Liver (tissue), 9 donors: ENCODE measurements around the gene DSTN. TPM values are rescaled to one million over a fixed set of nuclear protein-coding genes. Genes with fewer than 3 reads are reported as not detected.

ENCODE experiments used
- DNase-seq: peaks from one replicate; pipeline ENCODE4 v3.0.0-alpha.2; 2017; ENCODE audit warnings: low spot score
- H3K27ac ChIP-seq, 2 donors: one replicate each; pipeline ENCODE4 v1.7.0; 2013; ENCODE audit warnings: inconsistent platforms in 2 of 2, low read length in 2 of 2, control low read depth in 1 of 2, low read depth in 1 of 2, mild to moderate bottlenecking in 1 of 2
- H3K27me3 ChIP-seq, 4 donors: one replicate each; pipeline versions ENCODE4 v1.6.1 to v1.7.0; 2013; ENCODE audit warnings: low read length in 3 of 4, inconsistent platforms in 1 of 4, mild to moderate bottlenecking in 1 of 4, moderate library complexity in 1 of 4; ENCODE audit not compliant: control insufficient read depth in 4 of 4, insufficient read depth in 4 of 4
- H3K36me3 ChIP-seq, 4 donors: one replicate each; pipeline versions ENCODE4 v1.6.1 to v1.7.0; 2013; ENCODE audit warnings: low read length in 3 of 4, mild to moderate bottlenecking in 3 of 4, low read depth in 1 of 4, moderate library complexity in 1 of 4; ENCODE audit not compliant: control insufficient read depth in 4 of 4, insufficient read depth in 3 of 4
- H3K4me1 ChIP-seq, 4 donors: one replicate each; pipeline versions ENCODE4 v1.6.1 to v1.7.0; 2013; ENCODE audit warnings: low read length in 3 of 4, mild to moderate bottlenecking in 3 of 4, moderate library complexity in 1 of 4; ENCODE audit not compliant: control insufficient read depth in 4 of 4, insufficient read depth in 4 of 4
- H3K4me3 ChIP-seq, 3 donors: one replicate each; pipeline versions ENCODE4 v1.6.1 to v1.7.0; 2013; ENCODE audit warnings: low read length in 3 of 3, control low read depth in 1 of 3, low read depth in 1 of 3, mild to moderate bottlenecking in 1 of 3
- H3K9ac ChIP-seq, 2 donors: one replicate each; pipeline ENCODE4 v1.7.0; 2013; ENCODE audit warnings: low read length in 2 of 2, mild to moderate bottlenecking in 2 of 2, moderate library complexity in 2 of 2, control low read depth in 1 of 2, low read depth in 1 of 2
- H3K9me3 ChIP-seq, 4 donors: one replicate each; pipeline versions ENCODE4 v1.6.1 to v1.7.0; 2013; ENCODE audit warnings: low read length in 3 of 4; ENCODE audit not compliant: control insufficient read depth in 4 of 4
- ATF3 ChIP-seq: IDR thresholded peaks from 2 replicates; pipeline ENCODE4 v1.6.1; 2016; ENCODE audit warnings: antibody characterized with exemption
- EGR1 ChIP-seq, 2 donors: IDR thresholded peaks; 2 replicates each; pipeline ENCODE4 v1.6.1; 2016 to 2018; ENCODE audit warnings: antibody characterized with exemption in 2 of 2, low read depth in 2 of 2
- FOXA1 ChIP-seq: IDR thresholded peaks from 2 replicates; pipeline ENCODE4 v1.6.1; 2016; ENCODE audit warnings: antibody characterized with exemption
- FOXA2 ChIP-seq: IDR thresholded peaks from 2 replicates; pipeline ENCODE4 v1.6.1; 2016; ENCODE audit warnings: antibody characterized with exemption
- GABPA ChIP-seq, 2 donors: IDR thresholded peaks in 1 of 2; conservative IDR thresholded peaks in 1 of 2; 2 replicates each; pipeline ENCODE4 v1.6.1; 2016; ENCODE audit warnings: antibody characterized with exemption in 2 of 2, mild to moderate bottlenecking in 1 of 2, moderate library complexity in 1 of 2
- HNF4A ChIP-seq, 2 donors: conservative IDR thresholded peaks; 2 replicates each; pipeline ENCODE4 v1.6.1; 2016; ENCODE audit warnings: antibody characterized with exemption in 2 of 2, mild to moderate bottlenecking in 2 of 2
- HNF4G ChIP-seq: IDR thresholded peaks from 2 replicates; pipeline ENCODE4 v1.6.1; 2016; ENCODE audit warnings: antibody characterized with exemption
- JUND ChIP-seq, 2 donors: IDR thresholded peaks; 2 replicates each; pipeline ENCODE4 v1.6.1; 2016; ENCODE audit warnings: antibody characterized with exemption in 2 of 2
- NR2F2 ChIP-seq: IDR thresholded peaks from 2 replicates; pipeline ENCODE4 v1.6.1; 2016; ENCODE audit warnings: antibody characterized with exemption
- RAD21 ChIP-seq, 2 donors: IDR thresholded peaks; 2 replicates each; pipeline ENCODE4 v1.6.1; 2016; ENCODE audit warnings: antibody characterized with exemption in 2 of 2, mild to moderate bottlenecking in 2 of 2
- RXRA ChIP-seq, 2 donors: IDR thresholded peaks; 2 replicates each; pipeline ENCODE4 v1.6.1; 2017 to 2018; ENCODE audit warnings: antibody characterized with exemption in 2 of 2, mild to moderate bottlenecking in 1 of 2
- SP1 ChIP-seq: IDR thresholded peaks from 2 replicates; pipeline ENCODE4 v1.6.1; 2018; ENCODE audit warnings: antibody characterized with exemption, mild to moderate bottlenecking
- TAF1 ChIP-seq: conservative IDR thresholded peaks from 2 replicates; pipeline ENCODE4 v1.6.1; 2016; ENCODE audit warnings: antibody characterized with exemption, mild to moderate bottlenecking
- YY1 ChIP-seq: IDR thresholded peaks from 2 replicates; pipeline ENCODE4 v1.6.1; 2016; ENCODE audit warnings: antibody characterized with exemption, mild to moderate bottlenecking
- whole genome bisulfite sequencing: extraction: QIAGEN DNeasy Blood & Tissue Kit; methylation state at CpG from one replicate; pipeline ENCODE4 v1.1.7; 2013; 5-methylcytosine and 5-hydroxymethylcytosine counted together
- polyA plus RNA-seq, 2 donors: library from polyadenylated mRNA; stranded (reverse) in 1 of 2; unstranded in 1 of 2; fragments of 200-250 nt in 1 of 2; fragments of >200 nt in 1 of 2; fragmentation: Nextera tagmentation in 1 of 2; extraction: Ambion mirVana in 1 of 2; gene quantifications; one replicate each; pipeline versions ENCODE4 v1.2.1 to v1.2.3, GENCODE V29; 2013 to 2015
- total RNA-seq, 2 donors: library from RNA; depleted of rRNA; stranded (reverse); fragments of >200 nt; gene quantifications; one replicate each; pipeline ENCODE4 v1.2.3, GENCODE V29; 2014
- TF ChIP-seq, protein P1 (sequence below): IDR thresholded peaks from 2 replicates; pipeline ENCODE4 v1.6.1; 2016; ENCODE audit warnings: antibody characterized with exemption
- TF ChIP-seq, protein P2 (sequence below): fragments of 150-350 bp; IDR thresholded peaks from 2 replicates; pipeline ENCODE4 v1.5.1; 2017; ENCODE audit warnings: improper control_type of control experiment, low read depth, low read length; ENCODE audit not compliant: missing input control
- TF ChIP-seq, protein P3 (sequence below): IDR thresholded peaks from 2 replicates; pipeline ENCODE4 v1.6.1; 2016; ENCODE audit warnings: antibody characterized with exemption, mild to moderate bottlenecking
- donor health status: healthy.
- donor health status: healthy.
- donor health status: healthy.
- donor health status: healthy.
- donor health status: healthy.

DSTN gene
- total and polyA plus RNA-seq, 4 donors = 39.9 to 137 (median 108) TPM

- no peak for DNase-seq
- H3K27ac ChIP-seq = no peak overlapping the region
These were observed 28.2 kb downstream of the DSTN start for GRCh38 chr20:17598013-17598550.

GRCh38 chr20:17601957-17602356 lies 32.1 kb downstream of the DSTN start:
- 72% methylated on average over 4 of the region's 4 CpGs for WGBS
- Histone ChIP-seq H3K9me3 (no peaks in the 10 kb centered on the region), H3K9ac (no peak overlapping the region), H3K27me3 (no peaks in the 10 kb centered on the region), H3K4me1 (peaks cover 2 to 32% (median 24%) of the 10 kb centered on the region in 4 donors), H3K36me3 (no peaks in the 10 kb centered on the region), H3K4me3 (no peak overlapping the region), H3K27ac (no peak overlapping the region)
- DNase-seq = no peak
- TF ChIP-seq RAD21 (IDR thresholded peaks at IDR 0.05) (no peak), EGR1 (IDR thresholded peaks at IDR 0.05; ENCODE audit: low read depth in 2 of 2) (no peak), HNF4A (conservative IDR thresholded peaks at IDR 0.05) (no peak), SP1 (no peak), RXRA (IDR thresholded peaks at IDR 0.05) (no peak), HNF4G (no peak)
- TF ChIP-seq, protein P1, sequence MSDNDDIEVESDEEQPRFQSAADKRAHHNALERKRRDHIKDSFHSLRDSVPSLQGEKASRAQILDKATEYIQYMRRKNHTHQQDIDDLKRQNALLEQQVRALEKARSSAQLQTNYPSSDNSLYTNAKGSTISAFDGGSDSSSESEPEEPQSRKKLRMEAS = no peak

More at GRCh38 chr20:17598013-17598550, 28.2 kb downstream of the DSTN start:
- Histone ChIP-seq H3K36me3 (no peaks in the 10 kb centered on the region), H3K4me3 (no peak overlapping the region), H3K9me3 (no peaks in the 10 kb centered on the region), H3K9ac (no peak overlapping the region), H3K4me1 (peaks cover 0 to 8% (median 6%) of the 10 kb centered on the region in 4 donors), H3K27me3 (no peaks in the 10 kb centered on the region)
- TF ChIP-seq EGR1 (IDR thresholded peaks at IDR 0.05; ENCODE audit: low read depth in 2 of 2) (no peak), SP1 (no peak), ATF3 (no peak), GABPA (IDR thresholded peaks at IDR 0.05 in 1 of 2, conservative IDR thresholded peaks at IDR 0.05 in 1 of 2) (no peak), YY1 (no peak), RXRA (IDR thresholded peaks at IDR 0.05) (no peak), JUND (IDR thresholded peaks at IDR 0.05) (no peak), RAD21 (IDR thresholded peaks at IDR 0.05) (no peak)
- TF ChIP-seq, protein P1 = no peak
- TF ChIP-seq, protein P2, sequence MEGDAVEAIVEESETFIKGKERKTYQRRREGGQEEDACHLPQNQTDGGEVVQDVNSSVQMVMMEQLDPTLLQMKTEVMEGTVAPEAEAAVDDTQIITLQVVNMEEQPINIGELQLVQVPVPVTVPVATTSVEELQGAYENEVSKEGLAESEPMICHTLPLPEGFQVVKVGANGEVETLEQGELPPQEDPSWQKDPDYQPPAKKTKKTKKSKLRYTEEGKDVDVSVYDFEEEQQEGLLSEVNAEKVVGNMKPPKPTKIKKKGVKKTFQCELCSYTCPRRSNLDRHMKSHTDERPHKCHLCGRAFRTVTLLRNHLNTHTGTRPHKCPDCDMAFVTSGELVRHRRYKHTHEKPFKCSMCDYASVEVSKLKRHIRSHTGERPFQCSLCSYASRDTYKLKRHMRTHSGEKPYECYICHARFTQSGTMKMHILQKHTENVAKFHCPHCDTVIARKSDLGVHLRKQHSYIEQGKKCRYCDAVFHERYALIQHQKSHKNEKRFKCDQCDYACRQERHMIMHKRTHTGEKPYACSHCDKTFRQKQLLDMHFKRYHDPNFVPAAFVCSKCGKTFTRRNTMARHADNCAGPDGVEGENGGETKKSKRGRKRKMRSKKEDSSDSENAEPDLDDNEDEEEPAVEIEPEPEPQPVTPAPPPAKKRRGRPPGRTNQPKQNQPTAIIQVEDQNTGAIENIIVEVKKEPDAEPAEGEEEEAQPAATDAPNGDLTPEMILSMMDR = no peak
- 96% methylated on average over 1 of the region's 1 CpG for WGBS

DNA sequence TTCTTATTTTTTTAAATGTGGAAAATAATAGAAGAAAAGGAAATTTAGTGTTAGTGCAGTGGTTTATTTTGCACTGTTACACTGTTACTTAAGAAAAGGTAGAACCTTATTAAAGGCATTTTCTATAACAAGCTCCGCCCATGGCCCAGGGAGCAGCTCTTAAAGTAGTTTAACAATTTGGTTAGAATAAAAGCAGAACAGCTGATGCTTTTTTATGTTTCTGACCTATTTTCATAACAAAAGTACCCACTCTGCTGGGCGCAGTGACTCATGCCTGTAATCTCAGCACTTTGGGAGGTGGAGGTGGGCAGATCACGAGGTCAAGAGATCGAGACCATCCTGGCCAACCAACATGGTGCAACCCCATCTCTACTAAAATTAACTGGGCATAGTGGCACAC lies 32.6 kb downstream of the DSTN start:
- Histone ChIP-seq H3K36me3 (no peaks in the 10 kb centered on the region), H3K27ac (no peak overlapping the region), H3K4me1 (peaks cover 2 to 32% (median 24%) of the 10 kb centered on the region in 4 donors), H3K9ac (no peak overlapping the region), H3K4me3 (no peak overlapping the region), H3K27me3 (no peaks in the 10 kb centered on the region), H3K9me3 (no peaks in the 10 kb centered on the region)
- no peak for DNase-seq
- WGBS = 98% methylated on average over 4 of the region's 4 CpGs
- TF ChIP-seq NR2F2 (no peak), TAF1 (no peak), SP1 (no peak), RAD21 (IDR thresholded peaks at IDR 0.05) (no peak), FOXA1 (no peak), YY1 (no peak), RXRA (IDR thresholded peaks at IDR 0.05) (no peak), HNF4A (conservative IDR thresholded peaks at IDR 0.05) (no peak), FOXA2 (no peak), EGR1 (IDR thresholded peaks at IDR 0.05; ENCODE audit: low read depth in 2 of 2) (no peak), JUND (IDR thresholded peaks at IDR 0.05) (no peak)
- TF ChIP-seq, protein P2 = no peak
- TF ChIP-seq, protein P3, sequence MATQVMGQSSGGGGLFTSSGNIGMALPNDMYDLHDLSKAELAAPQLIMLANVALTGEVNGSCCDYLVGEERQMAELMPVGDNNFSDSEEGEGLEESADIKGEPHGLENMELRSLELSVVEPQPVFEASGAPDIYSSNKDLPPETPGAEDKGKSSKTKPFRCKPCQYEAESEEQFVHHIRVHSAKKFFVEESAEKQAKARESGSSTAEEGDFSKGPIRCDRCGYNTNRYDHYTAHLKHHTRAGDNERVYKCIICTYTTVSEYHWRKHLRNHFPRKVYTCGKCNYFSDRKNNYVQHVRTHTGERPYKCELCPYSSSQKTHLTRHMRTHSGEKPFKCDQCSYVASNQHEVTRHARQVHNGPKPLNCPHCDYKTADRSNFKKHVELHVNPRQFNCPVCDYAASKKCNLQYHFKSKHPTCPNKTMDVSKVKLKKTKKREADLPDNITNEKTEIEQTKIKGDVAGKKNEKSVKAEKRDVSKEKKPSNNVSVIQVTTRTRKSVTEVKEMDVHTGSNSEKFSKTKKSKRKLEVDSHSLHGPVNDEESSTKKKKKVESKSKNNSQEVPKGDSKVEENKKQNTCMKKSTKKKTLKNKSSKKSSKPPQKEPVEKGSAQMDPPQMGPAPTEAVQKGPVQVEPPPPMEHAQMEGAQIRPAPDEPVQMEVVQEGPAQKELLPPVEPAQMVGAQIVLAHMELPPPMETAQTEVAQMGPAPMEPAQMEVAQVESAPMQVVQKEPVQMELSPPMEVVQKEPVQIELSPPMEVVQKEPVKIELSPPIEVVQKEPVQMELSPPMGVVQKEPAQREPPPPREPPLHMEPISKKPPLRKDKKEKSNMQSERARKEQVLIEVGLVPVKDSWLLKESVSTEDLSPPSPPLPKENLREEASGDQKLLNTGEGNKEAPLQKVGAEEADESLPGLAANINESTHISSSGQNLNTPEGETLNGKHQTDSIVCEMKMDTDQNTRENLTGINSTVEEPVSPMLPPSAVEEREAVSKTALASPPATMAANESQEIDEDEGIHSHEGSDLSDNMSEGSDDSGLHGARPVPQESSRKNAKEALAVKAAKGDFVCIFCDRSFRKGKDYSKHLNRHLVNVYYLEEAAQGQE = no peak
